Stimulated activated CD8-positive, alpha-beta memory T cell treated with anti-CD3 and anti-CD28 coated beads, Interleukin-7, amount 100 ng/mL, for 1 hour (primary cell): ENCODE results near the gene HK1.
"Not testable (repeated sequence)": the region's sequence is repeated elsewhere in the genome, so short reads cannot be mapped to it uniquely, and the experiment has no call there.

Experiments used
- DNase-seq, 2 donors: peaks; one replicate each; pipeline ENCODE4 v3.0.0-alpha.2; 2020; ENCODE audit warnings: low read depth in 2 of 2

Gene HK1

GRCh38 chr10:69327463-69328379 is 49.4 kb downstream of the HK1 start:
- DNase-seq = no peak

DNA sequence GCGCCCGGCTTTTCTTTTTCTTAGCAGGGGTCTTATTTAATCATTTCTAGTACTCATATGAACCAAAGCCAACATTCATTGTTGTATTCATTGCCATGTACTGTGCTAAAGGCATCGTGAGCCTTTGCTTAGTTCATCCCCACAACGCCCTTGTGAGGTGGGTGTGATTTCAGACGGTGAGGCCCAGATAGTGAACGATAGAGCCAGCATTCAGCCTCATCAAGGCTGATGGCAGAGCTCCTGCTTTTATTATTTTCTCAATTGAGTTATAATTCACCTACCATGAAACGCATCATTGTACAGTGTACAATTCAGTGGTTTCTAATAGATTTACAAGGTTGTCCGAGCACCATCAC is 50.1 kb downstream of the HK1 start:
- no peak for DNase-seq

GRCh38 chr10:69328888-69329287 is 50.6 kb downstream of the HK1 start:
- DNase-seq = not testable (repeated sequence)

DNA sequence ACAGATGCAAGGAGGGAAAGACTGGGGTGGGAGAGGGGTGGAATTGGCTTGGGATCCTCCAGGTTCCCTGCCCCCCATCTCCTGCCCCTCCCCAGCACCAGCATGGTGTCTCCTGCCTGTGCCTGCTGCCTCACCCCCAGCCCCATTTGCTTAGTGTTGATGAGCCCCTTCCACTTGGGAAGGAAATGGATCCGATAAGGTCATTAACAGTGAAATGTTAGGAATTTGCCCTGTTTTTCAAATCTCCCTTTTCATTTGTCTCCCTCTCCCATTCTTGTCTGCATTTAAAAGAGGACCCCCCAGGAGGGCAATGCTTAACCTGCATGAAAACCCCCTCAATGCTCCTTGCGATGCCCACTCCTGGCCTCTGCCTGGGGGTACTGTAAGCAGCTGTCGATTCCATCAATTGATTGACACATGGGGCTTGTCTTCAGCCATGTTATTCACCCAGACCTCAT is 51.5 kb downstream of the HK1 start:
- DNase-seq = no peak

DNA sequence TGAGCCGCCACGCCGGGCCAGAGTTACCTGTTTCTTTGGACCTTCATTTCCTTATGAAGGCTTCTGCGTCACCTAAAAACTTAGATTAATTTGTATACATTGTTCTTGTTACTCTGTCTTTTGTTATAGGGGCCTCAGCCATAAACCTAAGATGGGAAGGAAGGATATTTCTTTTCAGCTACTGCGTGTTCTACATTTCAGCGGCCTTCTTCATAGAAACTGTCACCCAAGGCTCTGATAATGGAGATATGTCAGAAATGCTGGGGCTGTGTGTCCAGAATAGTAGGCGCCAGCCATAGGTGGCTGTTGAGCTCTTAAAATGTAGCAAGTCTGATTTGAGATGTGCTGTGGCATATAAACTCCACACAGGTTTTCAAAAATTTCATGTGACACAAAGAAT is 52.9 kb downstream of the HK1 start:
- DNase-seq = no peak

- DNase-seq = no peak
These were observed 54.1 kb downstream of the HK1 start for GRCh38 chr10:69332278-69333010.

GRCh38 chr10:69333205-69333604 is 54.9 kb downstream of the HK1 start:
- no peak for DNase-seq

- DNase-seq = not testable (repeated sequence)
These were observed 55.6 kb downstream of the HK1 start for GRCh38 chr10:69333865-69334301.

GRCh38 chr10:69334302-69335062 is 56.2 kb downstream of the HK1 start:
- DNase-seq = no peak

DNA sequence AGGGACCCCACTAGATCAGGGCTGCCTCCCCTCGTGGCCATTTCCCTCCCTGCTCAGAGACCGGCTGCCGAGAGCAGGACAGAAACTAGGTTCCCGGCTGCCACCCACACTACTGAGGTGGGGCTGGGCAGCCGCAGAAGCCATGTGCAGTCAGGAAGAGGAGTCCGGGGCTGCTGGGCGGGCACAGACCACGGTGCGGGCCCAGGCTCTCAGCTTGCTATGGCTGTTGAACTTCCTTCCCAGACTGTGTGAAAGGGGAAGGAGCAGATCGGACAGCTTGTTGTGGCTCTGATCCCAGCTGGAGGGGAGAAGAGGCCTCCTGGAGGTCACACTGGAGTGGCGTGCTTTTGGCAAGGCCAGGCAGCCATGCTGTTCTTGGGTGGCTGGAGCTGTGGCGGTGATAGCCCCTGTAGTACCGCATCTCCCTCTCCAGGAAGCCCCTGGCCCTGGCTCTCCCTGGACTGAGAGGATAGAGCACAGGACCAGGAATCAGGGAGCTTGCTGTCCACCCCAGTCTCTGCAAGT is 56.8 kb downstream of the HK1 start:
- no peak for DNase-seq

- DNase-seq = no peak
These were observed 57.3 kb downstream of the HK1 start for GRCh38 chr10:69335613-69336012.

DNA sequence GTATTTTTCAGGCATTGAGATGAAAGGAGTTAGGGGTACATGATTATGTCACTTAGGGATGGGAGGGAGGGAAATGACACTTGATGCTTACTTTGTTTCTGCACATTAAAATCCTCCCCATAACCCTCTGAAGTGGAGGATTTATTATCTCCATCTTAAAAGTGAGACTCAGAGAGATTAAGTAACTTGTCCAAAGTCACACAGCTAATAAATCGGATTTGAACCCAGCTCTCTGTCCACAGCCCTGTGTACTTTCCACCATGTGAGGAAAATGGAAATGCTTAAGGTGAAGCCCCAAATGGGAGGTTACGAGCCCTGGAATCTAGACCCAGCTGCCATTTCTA is 58.6 kb downstream of the HK1 start:
- no peak for DNase-seq

GRCh38 chr10:69337296-69338132 is 59.2 kb downstream of the HK1 start:
- no peak for DNase-seq

DNA sequence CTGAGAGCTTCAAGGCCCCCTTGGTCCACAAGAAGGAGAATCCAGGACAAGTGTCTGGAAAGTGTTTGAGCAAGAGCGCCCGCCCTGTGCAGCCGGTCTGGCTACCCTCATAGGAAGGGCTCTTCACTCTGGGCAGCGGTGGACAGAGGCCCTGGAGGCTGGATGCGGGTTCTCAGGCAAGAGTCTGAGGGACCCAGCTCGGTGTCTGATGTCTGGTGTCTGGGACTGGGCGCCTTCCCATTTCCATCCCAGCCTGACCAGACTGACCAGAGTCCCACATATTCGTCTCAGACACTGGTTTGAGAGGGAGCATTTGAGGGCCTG is 59.8 kb downstream of the HK1 start:
- DNase-seq = no peak

- DNase-seq = no peak
These were observed 60.5 kb downstream of the HK1 start for GRCh38 chr10:69338547-69339450.

- no peak for DNase-seq
These were observed 62.4 kb downstream of the HK1 start for GRCh38 chr10:69340695-69341094.

DNA sequence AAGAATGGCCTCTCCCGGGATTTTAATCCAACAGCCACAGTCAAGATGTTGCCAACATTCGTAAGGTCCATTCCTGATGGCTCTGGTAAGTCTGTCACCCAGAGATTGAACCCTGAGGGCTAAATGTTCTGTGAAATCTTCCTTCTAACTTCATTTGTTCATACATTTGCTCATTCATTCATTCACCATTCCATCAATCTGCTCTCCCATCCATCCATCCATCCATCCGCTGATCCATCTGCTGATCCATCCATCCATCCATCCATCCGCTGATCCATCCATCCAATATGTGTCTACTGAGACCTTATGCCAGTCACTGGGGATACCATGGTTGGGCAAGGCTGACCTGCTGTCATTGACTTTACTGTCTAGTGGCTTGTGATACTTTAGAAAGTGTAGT is 65.6 kb downstream of the HK1 start:
- DNase-seq = no peak

DNA sequence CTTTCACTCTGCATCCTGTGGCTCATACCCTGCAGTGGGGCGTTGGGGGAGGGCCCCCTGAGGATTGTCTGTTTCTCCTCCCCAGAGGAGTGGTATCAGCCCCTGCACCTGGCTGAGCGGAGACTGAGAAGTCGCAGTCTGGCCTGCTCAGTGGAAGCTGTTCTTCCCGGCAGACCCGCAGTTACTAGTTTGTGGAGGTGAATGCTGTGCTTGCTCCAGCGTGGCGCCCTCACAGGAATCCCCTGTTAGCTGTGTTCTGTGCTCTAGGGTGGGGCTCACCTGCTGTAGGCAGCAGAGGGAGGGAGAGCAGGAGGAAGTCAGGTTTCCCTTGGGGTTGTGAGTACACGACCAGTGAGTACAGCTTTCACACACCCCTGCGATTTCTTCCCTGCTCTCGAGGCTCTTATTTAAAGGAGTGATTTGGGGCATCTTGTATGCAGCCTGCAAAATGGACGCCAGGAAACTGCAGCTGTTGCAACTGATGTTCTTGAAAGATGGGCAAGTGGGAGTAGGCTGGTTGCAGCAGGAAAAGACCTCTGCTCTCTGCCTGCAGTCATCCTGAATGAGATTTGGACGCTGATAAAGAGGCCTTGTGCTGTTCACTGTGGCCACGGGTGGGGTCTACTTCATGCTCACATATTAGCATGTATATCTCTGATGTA is 66.4 kb downstream of the HK1 start:
- DNase-seq = no peak

DNA sequence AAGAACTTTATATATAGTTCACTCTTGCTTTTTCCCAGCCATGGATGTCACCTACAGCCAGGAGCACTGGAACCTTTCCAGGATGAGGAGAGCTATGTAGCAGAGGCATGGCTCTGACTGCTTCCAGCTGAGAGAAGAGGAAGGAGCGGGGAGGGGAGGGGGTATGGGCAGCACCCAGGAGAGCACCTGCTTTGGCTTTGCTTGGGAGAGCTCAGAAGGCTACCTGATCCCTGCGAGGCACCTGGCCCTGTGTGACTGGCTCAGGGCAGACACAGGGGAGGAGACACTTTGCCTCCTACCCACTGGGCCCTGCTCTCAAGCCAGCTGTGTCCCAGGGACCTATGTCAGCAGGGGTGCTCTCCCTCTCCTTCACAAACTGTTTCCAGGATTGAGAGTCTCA is 67.1 kb downstream of the HK1 start:
- DNase-seq = no peak
